K562 (cell line): ENCODE results near the gene MRNIP. TPM values are rescaled to one million over a fixed set of nuclear protein-coding genes. Genes with fewer than 3 reads are reported as not detected.

ENCODE experiments used
- ATAC-seq: fragments of 200-7000 bp; cut with Tn5 transposase; 3 replicates; pipeline ENCODE4 v1.9.1; 2020; ENCODE audit warnings: moderate library complexity
- BruUV-seq: library from RNA; stranded (reverse); fragments of 400-500 nt; replicated peaks from 2 replicates; lab custom pipeline; 2021; lab: Mats Ljungman, UMichigan
- CTCF ChIA-PET: fragments of 300-600 bp; formaldehyde crosslinking; extraction: SDS; loops from one replicate; lab custom pipeline; 2021; ENCODE audit warnings: low intra/inter-chr PET ratio; lab: Yijun Ruan, JAX
- POLR2A ChIA-PET: fragments of 300-600, 350-650 bp; sonication (Branson Sonifier 250); formaldehyde crosslinking; extraction: SDS; loops from one replicate; lab custom pipeline; 2021; ENCODE audit warnings: antibody characterized with exemption, inconsistent platforms; lab: Yijun Ruan, JAX
- DNase-seq, 4 experiments: peaks; one replicate each; pipeline versions ENCODE4 v3.0.0 to v3.0.0-alpha.2; 2011 to 2018; ENCODE audit warnings: low spot score in 3 of 4, mixed read lengths in 3 of 4; ENCODE audit errors: extremely low read depth in 1 of 4
- FAIRE-seq: peaks from 2 replicates; lab custom pipeline; 2011; peaks lifted over from hg19 to GRCh38; lab: Jason Lieb, UNC
- H2AFZ ChIP-seq: 2 replicates; pipeline ENCODE4 v1.6.0; 2011; ENCODE audit warnings: low read depth, low read length, control low read depth, inconsistent platforms
- H3K27ac ChIP-seq: fragments of 200-600 bp; 3 replicates; pipeline ENCODE4 v1.8.0; 2011; ENCODE audit warnings: low read depth, mild to moderate bottlenecking, control low read depth, inconsistent platforms, low read length, moderate library complexity, mixed read lengths; ENCODE audit errors: extremely low read depth
- H3K27me3 ChIP-seq, 2 experiments: fragments of 300-600 bp in 1 of 2; 2 replicates in 1 of 2; 3 replicates in 1 of 2; pipeline versions ENCODE4 v1.6.0 to v1.8.0; 2011; ENCODE audit warnings: inconsistent platforms in 2 of 2, low read length in 2 of 2, mild to moderate bottlenecking in 1 of 2, mixed read lengths in 1 of 2, moderate library complexity in 1 of 2; ENCODE audit not compliant: control insufficient read depth in 2 of 2, insufficient read depth in 2 of 2
- H3K36me3 ChIP-seq: fragments of 300-600 bp; 3 replicates; pipeline ENCODE4 v1.8.0; 2011; ENCODE audit warnings: mild to moderate bottlenecking, low read length, inconsistent platforms; ENCODE audit not compliant: control insufficient read depth, insufficient read depth
- H3K4me1 ChIP-seq, 2 experiments: fragments of 200-600 bp in 1 of 2; replicated peaks in 1 of 2; 2 replicates in 1 of 2; 3 replicates in 1 of 2; pipeline versions ENCODE4 v1.5.1 to v1.8.0; 2011; ENCODE audit warnings: inconsistent platforms in 2 of 2, low read length in 2 of 2, mild to moderate bottlenecking in 1 of 2, mixed read lengths in 1 of 2, moderate library complexity in 1 of 2; ENCODE audit not compliant: control insufficient read depth in 2 of 2, insufficient read depth in 2 of 2
- H3K4me2 ChIP-seq: 2 replicates; pipeline ENCODE4 v1.6.1; 2011; ENCODE audit warnings: low read length, control low read depth, inconsistent platforms, mixed read lengths; ENCODE audit not compliant: insufficient read depth
- H3K4me3 ChIP-seq: fragments of 200-600 bp; sonication (generic), shearing (Covaris generic); 2 replicates; pipeline ENCODE4 v1.5.1; 2016; ENCODE audit warnings: control low read depth, inconsistent platforms
- H3K79me2 ChIP-seq: fragments of 200-600 bp; 3 replicates; pipeline ENCODE4 v1.8.0; 2011; ENCODE audit warnings: low read length, inconsistent platforms; ENCODE audit not compliant: control insufficient read depth, insufficient read depth
- H3K9ac ChIP-seq, 2 experiments: 2 replicates each; pipeline versions ENCODE4 v1.6.0 to v1.6.1; 2011; ENCODE audit warnings: low read depth in 2 of 2, low read length in 2 of 2, control low read depth in 1 of 2, inconsistent platforms in 1 of 2, mild to moderate bottlenecking in 1 of 2, mixed read lengths in 1 of 2; ENCODE audit not compliant: insufficient read depth in 1 of 2
- H3K9me1 ChIP-seq: one replicate; pipeline ENCODE4 v1.6.0; 2011; ENCODE audit warnings: inconsistent platforms, mild to moderate bottlenecking, low read length, moderate library complexity; ENCODE audit not compliant: control insufficient read depth, insufficient read depth
- H3K9me3 ChIP-seq: replicated peaks from 2 replicates; pipeline ENCODE4 v1.5.1; 2011; ENCODE audit warnings: low read depth, low read length, inconsistent platforms; ENCODE audit not compliant: control insufficient read depth, insufficient read depth
- H4K20me1 ChIP-seq: replicated peaks from 2 replicates; pipeline ENCODE4 v1.6.1; 2011; ENCODE audit warnings: low read length, inconsistent platforms, mixed read lengths; ENCODE audit not compliant: control insufficient read depth, insufficient read depth
- BRD4 ChIP-seq: fragments of 200-600 bp; sonication (generic); IDR thresholded peaks from 2 replicates; pipeline ENCODE4 v1.6.1; 2017; ENCODE audit warnings: inconsistent platforms
- CTCF ChIP-seq, 3 experiments: IDR thresholded peaks in 2 of 3; conservative IDR thresholded peaks in 1 of 3; 2 replicates each; pipeline ENCODE4 v1.5.1; 2011 to 2012; ENCODE audit warnings: low read length in 3 of 3, mild to moderate bottlenecking in 3 of 3, control low read depth in 2 of 3, improper control_type of control experiment in 1 of 3, inconsistent platforms in 1 of 3, low read depth in 1 of 3, mixed read lengths in 1 of 3, moderate library complexity in 1 of 3; ENCODE audit not compliant: insufficient read depth in 2 of 3
- ELK3 ChIP-seq: fragments of 450-650 bp; formaldehyde crosslinking; IDR thresholded peaks from 2 replicates; pipeline ENCODE4 v1.4.0; 2020; ENCODE audit warnings: mild to moderate bottlenecking
- FOXA1 ChIP-seq: fragments of 450-650 bp; IDR thresholded peaks from 2 replicates; pipeline ENCODE4 v1.6.1; 2016; ENCODE audit warnings: mild to moderate bottlenecking, borderline replicate concordance
- HMBOX1 ChIP-seq: sonication (generic); IDR thresholded peaks from 2 replicates; pipeline ENCODE4 v1.6.1; 2016
- IRF2 ChIP-seq: sonication (generic); formaldehyde crosslinking; IDR thresholded peaks from 2 replicates; pipeline ENCODE4 v1.8.1; 2022; ENCODE audit warnings: mild to moderate bottlenecking, missing genetic modification reagents
- KAT7 ChIP-seq: sonication (generic); formaldehyde crosslinking; IDR thresholded peaks from 2 replicates; pipeline ENCODE4 v1.8.0; 2022; ENCODE audit warnings: missing genetic modification reagents, mild to moderate bottlenecking, borderline replicate concordance
- KDM5B ChIP-seq: fragments of 200-600 bp; sonication (generic); IDR thresholded peaks from 2 replicates; pipeline ENCODE4 v1.6.1; 2012; ENCODE audit warnings: low read depth, mild to moderate bottlenecking, moderate library complexity, low read length, control low read depth, inconsistent platforms; ENCODE audit not compliant: insufficient replicate concordance
- NCOA6 ChIP-seq: fragments of 450-650 bp; IDR thresholded peaks from 2 replicates; pipeline ENCODE4 v1.6.1; 2017; ENCODE audit warnings: mild to moderate bottlenecking
- NRF1 ChIP-seq, 2 experiments: fragments of 450-650 bp; IDR thresholded peaks in 1 of 2; conservative IDR thresholded peaks in 1 of 2; 2 replicates each; pipeline ENCODE4 v1.6.1; 2014; ENCODE audit warnings: mild to moderate bottlenecking in 2 of 2
- PHF20 ChIP-seq: fragments of 450-650 bp; IDR thresholded peaks from 2 replicates; pipeline ENCODE4 v1.6.1; 2018; ENCODE audit not compliant: partially characterized antibody
- POLR2B ChIP-seq: fragments of 450-650 bp; IDR thresholded peaks from 2 replicates; pipeline ENCODE4 v1.6.1; 2018; ENCODE audit warnings: low read depth; ENCODE audit not compliant: partially characterized antibody
- POLR2G ChIP-seq: fragments of 200-400 bp; formaldehyde crosslinking; IDR thresholded peaks from 2 replicates; pipeline ENCODE4 v1.6.1; 2017; ENCODE audit warnings: low read depth, mild to moderate bottlenecking, antibody characterized with exemption, low read length, moderate library complexity
- RBM14 ChIP-seq: fragments of 200-400 bp; formaldehyde crosslinking; IDR thresholded peaks from 2 replicates; pipeline ENCODE4 v1.6.1; 2018; ENCODE audit warnings: low read depth, mild to moderate bottlenecking, low read length, moderate library complexity, borderline replicate concordance; ENCODE audit not compliant: insufficient read depth
- SRSF3 ChIP-seq: fragments of 200-400 bp; formaldehyde crosslinking; IDR thresholded peaks from 2 replicates; pipeline ENCODE4 v1.6.1; 2016; ENCODE audit warnings: mild to moderate bottlenecking, low read length, moderate library complexity; ENCODE audit not compliant: insufficient read depth
- TGIF2 ChIP-seq: sonication (generic); formaldehyde crosslinking; IDR thresholded peaks from 2 replicates; pipeline ENCODE4 v1.8.1; 2022; ENCODE audit warnings: mild to moderate bottlenecking, missing genetic modification reagents, moderate library complexity
- ZNF224 ChIP-seq: sonication (generic); formaldehyde crosslinking; IDR thresholded peaks from 2 replicates; pipeline ENCODE4 v1.8.0; 2022; ENCODE audit warnings: mild to moderate bottlenecking, missing genetic modification reagents
- ZSCAN29 ChIP-seq: fragments of 450-650 bp; IDR thresholded peaks from 2 replicates; pipeline ENCODE4 v1.6.1; 2017
- WGBS: fragments of 100-300 bp; shearing (Covaris generic); methylation state at CpG from one replicate; pipeline ENCODE4 v1.1.6; 2016; ENCODE audit warnings: low coverage, mixed read lengths; ENCODE audit not compliant: insufficient coverage; ENCODE audit errors: missing lambda C conversion rate; 5-methylcytosine and 5-hydroxymethylcytosine counted together
- in situ Hi-C: fragments of 300-500 bp; cut with MboI; formaldehyde crosslinking; loops from 4 replicates; pipeline ENCODE4 v1.15.0; 2018; ENCODE audit warnings: inconsistent platforms, mixed read lengths
- intact Hi-C: fragments of 100-400 bp; cut with micrococcal nuclease; formaldehyde crosslinking; loops from 2 replicates; pipeline ENCODE4 v1.14.2; 2022
- polyA plus RNA-seq, 8 experiments: library from polyadenylated mRNA; depleted of rRNA in 4 of 8; stranded (reverse) in 5 of 8; unstranded in 3 of 8; fragments of >200 nt; fragmentation: Nextera tagmentation in 2 of 8; fragmentation: Illumina TruSeq in 1 of 8; extraction: Ambion mirVana in 2 of 8; extraction: Trizol in 1 of 8; gene quantifications; 2 replicates each; pipeline versions ENCODE4 v1.2.1 to v1.2.3, GENCODE V29; 2011 to 2014; ENCODE audit warnings: inconsistent platforms in 1 of 8, missing spikeins in 1 of 8
- total RNA-seq, 7 experiments: library from RNA; depleted of rRNA in 6 of 7; stranded (reverse); fragments of >200 nt in 6 of 7; fragmentation: Illumina TruSeq in 2 of 7; extraction: Trizol in 2 of 7; gene quantifications; 2 replicates each; pipeline versions ENCODE4 v1.2.1 to v1.2.3, GENCODE V29; 2011 to 2021; ENCODE audit warnings: low replicate concordance in 1 of 7

The MRNIP gene
- total and polyA plus RNA-seq, 9 of the 15 experiments (the other 6 are each of a cell fraction or from before 2014, with no cell fraction given): 3.6 to 39.0 (median 16.8) TPM

GRCh38 chr5:179827680-179828079 lies 30.9 kb downstream of the MRNIP start:
- H3K9me1 ChIP-seq: peaks cover 10% of the 10 kb centered on the region
- H3K4me1 ChIP-seq: peaks cover 3 to 20% of the 10 kb centered on the region in 2 experiments; a peak in 4 of 5 replicates
- H3K9me3 ChIP-seq: no peaks in the 10 kb centered on the region
- DNase-seq (no peak), FAIRE-seq (no peak), ATAC-seq (peak; percentile 26)
- 86% methylated on average over 9 of the region's 9 CpGs for WGBS
- BruUV-seq: no TSS peak
- no peak overlapping the region for H3K4me3 ChIP-seq
- intact Hi-C loops (no loop called here), in situ Hi-C loops (no loop called here)
- H3K36me3 ChIP-seq: peaks cover 96% of the 10 kb centered on the region; the same call in 2 of the 3 replicates
- ChIA-PET CTCF (interaction anchor here (0.7 kb wide), 1 partner anchor 43 kb away, joined by 3 read pairs; no protein-coding TSS in a partner anchor), POLR2A (interaction anchor here (0.7 to 3.9 kb wide), 6 partner anchors 8 to 125 kb away, joined by 3 to 15 read pairs (median 4); partner anchors contain the start of gene SQSTM1)
- H4K20me1 ChIP-seq: peaks cover 15% of the 10 kb centered on the region
- peaks cover 21% of the 10 kb centered on the region for H3K79me2 ChIP-seq
- no peak overlapping the region for H3K4me2 ChIP-seq
- H3K27me3 ChIP-seq: no peaks in the 10 kb centered on the region
- 0 out of 4 replicates have a peak overlapping the region, but pooled peaks of 1 of the 2 experiments have one; percentile 43 for H3K9ac ChIP-seq
- no peak overlapping the region for H2AFZ ChIP-seq
- H3K27ac ChIP-seq: no peak overlapping the region
- no peak for TF ChIP-seq SRSF3
- no peak for TF ChIP-seq FOXA1
- TF ChIP-seq KDM5B: no peak
- TF ChIP-seq HMBOX1: peak; percentile 35; the same call in 1 of the 2 replicates
- no peak for TF ChIP-seq KAT7 (CRISPR knock-in tag)
- no peak for TF ChIP-seq PHF20
- no peak for TF ChIP-seq TGIF2 (CRISPR knock-in tag)
- TF ChIP-seq POLR2G: peak; percentile 54; the same call in 1 of the 2 replicates
- no peak for TF ChIP-seq ELK3
- no peak for TF ChIP-seq RBM14
- TF ChIP-seq POLR2B: peak; percentile 18
- TF ChIP-seq IRF2: no peak
- TF ChIP-seq BRD4: no peak
- no peak for TF ChIP-seq ZNF224
- TF ChIP-seq CTCF (IDR thresholded peaks at IDR 0.05 in 2 of 3, conservative IDR thresholded peaks at IDR 0.05 in 1 of 3; ENCODE audit: insufficient read depth in 2 of 3, low read depth in 1 of 3, low read length in 3 of 3): peak in 2 of 3 experiments; percentile 4 to 8; a peak in 1 of 6 replicates
- TF ChIP-seq ZSCAN29: no peak
- TF ChIP-seq NCOA6: no peak
- TF ChIP-seq NRF1 (conservative IDR thresholded peaks at IDR 0.05 in 1 of 2, IDR thresholded peaks at IDR 0.05 in 1 of 2): no peak
